Right lobe of liver (tissue), 4 donors: ENCODE measurements around the gene SLC38A2.

Experiments used
- CTCF ChIP-seq, 4 donors: fragments of 200-600 bp in 3 of 4; fragments of 450-650 bp in 1 of 4; IDR thresholded peaks; one replicate each; pipeline versions ENCODE4 v1.5.1 to v1.8.0; 2016 to 2022; ENCODE audit warnings: antibody characterized with exemption in 4 of 4, mild to moderate bottlenecking in 2 of 4
- POLR2A ChIP-seq: fragments of 450-650 bp; IDR thresholded peaks from one replicate; pipeline ENCODE4 v1.6.1; 2017; ENCODE audit warnings: antibody characterized with exemption, mild to moderate bottlenecking
- donor health status: DM: no; HTN: no; CAD: no.
- donor health status: DM: no; HTN: no; CAD: no.
- donor health status: DM: no; HTN: yes; CAD: no.

GRCh38 chr12:46374310-46374709, 1.7 kb upstream of the SLC38A2 start:
- TF ChIP-seq CTCF (IDR thresholded peaks at IDR 0.05) (no peak), POLR2A (no peak)
